Left renal cortex interstitium (tissue), 4 donors: Measurements from ENCODE around the gene MRPL55. TPM values are rescaled to one million over a fixed set of nuclear protein-coding genes. Genes with fewer than 3 reads are reported as not detected.
"Not testable (repeated sequence)": the region's sequence is repeated elsewhere in the genome, so short reads cannot be mapped to it uniquely, and the experiment has no call there.

Experiments used
- DNase-seq, 4 donors: peaks; one replicate each; pipeline ENCODE4 v3.0.0-alpha.2; 2013; ENCODE audit warnings: low read depth in 4 of 4, low spot score in 2 of 4, missing footprints in 1 of 4
- polyA plus RNA-seq, 4 donors: library from polyadenylated mRNA; unstranded; fragments of 120-200 nt; gene quantifications; one replicate each; pipeline ENCODE4 v1.2.1, GENCODE V29; 2013; ENCODE audit not compliant: insufficient read length in 4 of 4

The MRPL55 gene
- polyA plus RNA-seq, 4 donors: 37.4 to 60.9 (median 49.0) TPM

DNA sequence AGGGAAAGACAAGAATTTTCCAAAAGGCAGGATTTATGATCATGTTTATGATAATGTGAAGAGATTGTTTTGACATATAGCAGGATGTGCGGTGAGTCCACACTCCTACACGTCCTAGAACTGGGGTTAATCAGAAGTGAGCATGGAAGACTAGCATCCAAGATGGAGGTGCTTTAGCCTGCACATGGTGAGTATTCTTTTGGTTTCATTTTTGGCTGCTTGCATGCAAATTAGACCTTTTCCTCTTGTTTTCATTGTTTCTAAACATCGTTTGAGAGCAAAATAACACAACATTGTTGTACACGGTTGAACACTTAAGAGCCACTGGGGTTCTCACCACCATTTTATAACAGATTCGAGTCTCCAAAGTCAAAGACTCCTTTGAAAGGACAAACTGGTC lies 16.1 kb upstream of the MRPL55 start:
- no peak for DNase-seq

- DNase-seq: no peak
Observed at GRCh38 chr1:228123505-228123904, 14.4 kb upstream of the MRPL55 start.

DNA sequence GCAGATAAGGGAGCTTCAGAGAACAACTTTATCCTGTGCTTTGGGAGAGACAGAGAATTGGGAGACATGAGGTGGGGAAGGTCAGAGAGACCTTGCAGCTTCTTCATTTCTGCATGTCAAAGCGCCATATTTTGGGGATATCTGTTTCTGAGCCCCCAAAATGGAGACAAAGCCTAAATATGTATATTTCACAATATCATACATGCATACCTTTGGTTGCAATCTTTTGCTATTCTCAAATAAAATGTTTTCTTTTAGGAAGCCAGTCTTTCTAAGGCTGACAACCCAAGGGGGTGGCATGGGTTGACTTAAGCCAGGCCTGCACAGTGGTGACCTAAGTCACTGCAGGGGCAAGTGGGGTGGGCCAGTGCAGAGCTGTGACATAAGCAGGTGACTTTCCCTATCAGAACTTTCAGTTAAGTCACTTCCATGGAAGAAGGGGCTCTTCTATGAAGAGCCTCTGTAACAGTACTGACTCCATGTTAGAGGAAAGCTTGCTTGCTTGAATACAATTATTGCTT lies 13.9 kb upstream of the MRPL55 start:
- no peak for DNase-seq

DNA sequence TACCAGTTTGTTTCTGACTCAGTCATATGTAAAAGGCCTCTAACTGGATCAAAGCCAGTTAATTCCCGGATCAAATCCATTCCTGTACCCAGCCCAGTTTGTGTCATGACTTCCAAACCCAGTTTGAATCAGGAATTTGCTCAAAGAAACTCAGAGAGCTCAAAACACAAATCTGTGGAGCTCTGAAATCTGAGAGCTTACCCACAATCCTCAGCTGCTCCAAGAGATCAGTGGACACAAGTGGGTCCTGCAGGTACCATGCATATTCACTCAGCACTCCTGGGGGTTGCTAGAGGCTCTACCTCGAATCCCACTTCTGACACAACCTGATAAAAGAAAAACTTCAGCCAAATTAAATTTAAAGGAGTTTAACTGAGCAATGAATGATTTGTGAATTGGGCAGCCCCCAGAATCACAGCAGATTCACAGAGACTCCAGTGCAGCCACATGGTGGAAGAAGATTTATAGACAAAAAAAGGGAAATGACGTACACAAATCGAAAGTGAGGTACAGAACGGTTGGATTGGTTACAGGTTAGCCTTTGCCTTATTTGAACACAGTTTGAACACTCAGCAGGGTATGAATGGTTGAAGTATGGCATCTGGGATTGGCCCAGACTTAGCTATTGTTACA lies 11.9 kb upstream of the MRPL55 start:
- no peak for DNase-seq

DNA sequence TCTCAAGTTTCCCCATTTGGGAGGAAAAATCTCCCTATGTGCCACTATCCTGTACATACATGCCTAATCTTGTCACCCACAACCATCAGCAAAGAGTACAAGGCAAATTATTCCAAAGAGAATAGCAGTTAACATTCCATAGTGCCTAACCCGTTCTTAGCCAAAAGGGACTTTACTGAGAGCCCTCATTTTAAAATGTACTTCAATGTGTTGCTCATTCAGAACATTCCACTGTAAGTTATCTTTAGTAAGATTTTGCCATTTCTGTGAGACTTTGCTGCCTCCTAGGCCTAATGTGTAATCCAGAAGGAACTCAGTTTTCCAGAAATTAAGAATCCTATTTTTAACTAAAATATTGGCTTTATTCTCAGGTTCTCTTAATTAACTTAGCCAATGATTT lies 11.3 kb upstream of the MRPL55 start:
- no peak for DNase-seq

- no peak for DNase-seq
Observed at GRCh38 chr1:228118040-228118439, 8.9 kb upstream of the MRPL55 start.

DNA sequence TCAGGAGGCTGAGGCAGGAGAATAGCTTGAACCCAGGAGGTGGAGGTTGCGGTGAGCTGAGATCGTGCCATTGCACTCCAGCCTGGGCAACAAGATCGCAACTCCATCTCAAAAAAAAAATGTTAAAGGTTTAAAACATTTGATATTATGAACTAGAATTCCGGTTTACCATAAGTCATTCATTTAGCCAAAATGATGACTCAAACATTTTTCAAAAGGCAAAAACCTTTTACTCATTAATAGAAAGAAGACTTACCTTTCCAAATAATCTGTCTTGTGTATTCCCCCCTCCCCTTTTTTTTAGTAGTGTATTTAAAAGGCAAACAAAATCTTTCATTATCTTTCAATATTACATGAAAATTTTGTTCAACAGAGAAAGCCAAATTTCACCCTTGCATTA lies 8.2 kb upstream of the MRPL55 start:
- no peak for DNase-seq

- DNase-seq: no peak
Observed at GRCh38 chr1:228114827-228115226, 5.7 kb upstream of the MRPL55 start.

GRCh38 chr1:228112617-228113016 lies 3.5 kb upstream of the MRPL55 start:
- DNase-seq: no peak

DNA sequence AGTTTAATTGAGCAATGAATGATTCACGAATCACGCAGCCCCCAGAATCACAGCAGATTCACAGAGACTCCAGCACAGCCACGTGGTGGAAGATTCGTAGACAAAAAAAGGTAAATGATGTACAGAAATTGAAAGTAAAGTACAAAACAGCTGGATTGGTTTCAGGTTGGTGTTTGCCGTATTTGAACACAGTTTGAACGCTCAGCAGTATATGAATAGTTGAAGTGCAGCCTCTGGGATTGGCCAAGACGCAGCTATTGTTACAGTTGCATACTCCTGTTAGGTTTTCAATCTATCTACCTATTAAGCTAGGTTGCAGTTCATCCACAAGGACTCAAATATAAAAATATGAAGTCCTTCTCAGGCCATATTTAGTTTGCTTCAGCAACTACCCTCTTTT lies 3.1 kb upstream of the MRPL55 start:
- no peak for DNase-seq

- not testable (repeated sequence) for DNase-seq
Observed at GRCh38 chr1:228111315-228111714, 2.2 kb upstream of the MRPL55 start.

DNA sequence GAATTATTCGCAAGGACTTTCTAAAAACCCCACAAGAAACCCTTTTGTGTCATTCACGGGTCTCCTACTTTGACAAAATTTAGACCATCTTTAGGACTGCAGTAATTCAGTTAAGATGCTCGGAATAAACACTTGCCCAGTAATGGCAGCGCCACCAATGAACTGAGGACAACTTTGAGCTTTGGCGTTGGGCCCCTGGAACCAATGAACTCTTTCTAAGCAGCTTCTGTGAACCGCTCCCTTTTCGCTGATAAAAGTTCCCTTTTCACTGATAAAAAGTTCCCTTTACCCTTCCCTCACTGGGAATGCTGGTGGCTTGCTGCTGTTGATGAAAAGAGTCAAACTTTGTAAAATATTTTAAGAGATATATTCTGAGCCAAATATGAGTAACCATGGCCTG lies 1.5 kb upstream of the MRPL55 start:
- DNase-seq: no peak

GRCh38 chr1:228109962-228110488 lies 926 bp upstream of the MRPL55 start:
- DNase-seq: peak in 1 of 4 donors; percentile 16

DNA sequence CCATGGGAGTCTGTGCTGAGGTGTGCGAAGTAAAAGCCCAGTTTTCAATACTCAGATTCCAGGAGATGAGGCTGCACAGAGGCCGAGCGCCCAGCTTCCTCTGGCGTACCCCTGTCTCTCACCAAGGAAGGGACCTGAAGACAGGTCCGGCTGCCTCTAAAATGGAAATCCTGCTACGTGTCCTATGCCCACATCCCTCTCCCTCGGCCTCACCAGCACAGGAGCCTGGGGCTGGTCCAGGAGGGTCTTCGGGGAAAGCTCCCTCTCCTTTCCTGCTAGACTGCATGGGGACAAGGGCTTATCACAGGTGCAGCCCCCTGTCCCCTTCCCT lies 392 bp downstream of the MRPL55 start:
- DNase-seq: no peak

GRCh38 chr1:228108055-228108690 lies 926 bp downstream of the MRPL55 start:
- no peak for DNase-seq

GRCh38 chr1:228107636-228108035 lies 1.5 kb downstream of the MRPL55 start:
- no peak for DNase-seq

GRCh38 chr1:228106800-228107054 lies 2.4 kb downstream of the MRPL55 start:
- no peak for DNase-seq

GRCh38 chr1:228105996-228106799 lies 2.9 kb downstream of the MRPL55 start:
- no peak for DNase-seq

DNA sequence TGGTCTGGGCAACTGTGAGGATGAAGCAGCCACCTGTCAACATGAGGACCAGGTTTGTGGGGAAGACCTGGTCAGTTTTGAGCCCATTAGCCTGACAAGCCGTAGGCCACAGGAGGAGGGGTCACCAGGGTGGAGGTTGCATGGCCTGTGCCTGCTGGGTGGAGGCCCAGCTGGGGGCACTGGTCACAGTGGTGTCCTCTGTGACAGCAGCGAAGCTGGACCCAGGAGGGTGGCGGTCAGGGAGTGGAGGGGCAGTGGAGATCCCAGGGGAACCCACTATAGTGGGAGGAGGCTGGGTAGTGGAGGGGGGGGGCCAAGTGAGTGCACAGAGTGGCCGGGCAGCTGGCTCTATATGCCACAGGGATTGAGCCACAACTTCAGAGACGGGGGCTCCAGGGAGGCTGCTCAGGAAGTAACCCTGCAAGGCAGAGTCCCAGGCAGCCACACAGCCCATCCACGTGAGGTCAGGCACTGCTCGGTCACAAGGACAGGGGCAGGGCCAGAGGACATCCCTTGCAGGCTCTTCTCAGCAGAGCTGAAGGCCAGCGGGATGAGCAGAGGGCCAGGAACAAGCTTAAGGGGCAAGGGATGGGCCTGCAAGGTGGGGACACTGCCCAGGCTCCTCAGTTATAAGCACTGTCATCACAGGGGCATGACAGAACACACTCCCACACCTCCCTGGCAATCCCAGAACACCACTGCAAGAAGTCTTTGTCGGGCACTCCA lies 3.7 kb downstream of the MRPL55 start:
- no peak for DNase-seq

DNA sequence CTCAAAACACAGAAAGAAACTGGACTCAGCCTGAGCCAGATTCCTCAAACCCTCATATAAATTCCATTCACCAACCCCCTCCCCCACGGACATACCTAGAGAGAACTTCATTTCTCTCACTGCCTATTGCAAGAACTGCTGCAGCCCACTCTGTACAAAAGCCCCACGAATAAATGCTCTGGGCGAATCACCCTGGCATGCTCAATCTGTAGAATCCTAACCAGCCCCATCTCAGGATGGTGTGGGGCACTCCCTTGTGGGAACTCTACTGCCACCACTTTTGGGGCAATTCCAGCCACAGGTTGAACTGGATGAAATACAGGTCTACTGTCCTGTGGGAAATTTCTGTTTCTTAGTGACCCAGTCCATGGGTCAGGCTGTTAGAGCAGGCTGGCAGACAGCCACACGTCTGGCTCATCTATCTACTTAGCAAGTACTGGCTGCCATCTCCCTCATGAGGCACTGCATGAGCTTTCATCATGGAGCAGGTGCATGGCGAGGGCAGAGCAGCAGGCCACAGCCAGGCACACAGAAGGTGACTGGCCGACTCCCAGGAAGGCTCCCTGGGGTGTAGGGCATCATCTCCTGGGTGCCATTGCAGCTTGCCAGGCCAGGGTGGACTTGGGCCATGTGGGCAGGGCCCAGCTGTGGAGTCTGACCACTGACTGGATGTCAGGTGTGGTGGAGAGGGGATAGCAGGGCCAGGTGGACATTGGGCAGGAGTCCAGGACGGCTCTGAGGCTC lies 4.4 kb downstream of the MRPL55 start:
- no peak for DNase-seq
